Fibroblast of the aortic adventitia (primary cell): ENCODE measurements around the gene DNAH17. TPM values are rescaled to one million over a fixed set of nuclear protein-coding genes. Genes with fewer than 3 reads are reported as not detected.

Experiments used
- DNase-seq: peaks from one replicate; pipeline ENCODE4 v3.0.0-alpha.2; 2010; ENCODE audit warnings: low read depth
- H3K4me3 ChIP-seq: 2 replicates; pipeline ENCODE4 v1.5.1; 2011; ENCODE audit warnings: low read depth, mild to moderate bottlenecking, control low read depth, low read length, moderate library complexity
- total RNA-seq: library from RNA; depleted of rRNA; stranded (reverse); fragments of >200 nt; gene quantifications from 2 replicates; pipeline ENCODE4 v1.2.3, GENCODE V29; 2012; ENCODE audit warnings: low replicate concordance
- TF ChIP-seq, protein P1 (sequence below): IDR thresholded peaks from 2 replicates; pipeline ENCODE4 v1.5.1; 2011; ENCODE audit warnings: mild to moderate bottlenecking, low read length, control low read depth, inconsistent platforms; ENCODE audit not compliant: insufficient read depth

Gene DNAH17
- total RNA-seq, 1 donor = not detected

DNA sequence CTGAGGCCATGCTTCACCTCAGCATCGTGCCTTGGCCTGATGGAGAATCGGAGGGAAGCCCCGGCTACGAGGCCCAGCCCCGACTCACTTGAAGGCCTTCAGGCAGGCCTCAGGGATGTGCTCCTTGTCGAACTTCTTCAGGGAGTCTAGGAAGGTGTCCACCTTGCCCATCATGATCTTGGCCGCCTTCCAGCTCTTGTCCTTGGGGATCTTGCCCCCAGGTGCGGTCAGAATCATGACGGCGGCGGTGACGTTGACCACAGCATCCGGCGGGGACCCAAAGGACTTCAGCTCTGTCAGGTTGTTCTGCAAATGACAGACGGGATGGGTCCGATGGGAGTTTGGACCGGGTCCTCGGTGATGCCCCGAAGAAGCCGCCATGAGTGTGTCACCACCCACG is 117.5 kb downstream of the DNAH17 start:
- no peak overlapping the region for H3K4me3 ChIP-seq
- DNase-seq = no peak

DNA sequence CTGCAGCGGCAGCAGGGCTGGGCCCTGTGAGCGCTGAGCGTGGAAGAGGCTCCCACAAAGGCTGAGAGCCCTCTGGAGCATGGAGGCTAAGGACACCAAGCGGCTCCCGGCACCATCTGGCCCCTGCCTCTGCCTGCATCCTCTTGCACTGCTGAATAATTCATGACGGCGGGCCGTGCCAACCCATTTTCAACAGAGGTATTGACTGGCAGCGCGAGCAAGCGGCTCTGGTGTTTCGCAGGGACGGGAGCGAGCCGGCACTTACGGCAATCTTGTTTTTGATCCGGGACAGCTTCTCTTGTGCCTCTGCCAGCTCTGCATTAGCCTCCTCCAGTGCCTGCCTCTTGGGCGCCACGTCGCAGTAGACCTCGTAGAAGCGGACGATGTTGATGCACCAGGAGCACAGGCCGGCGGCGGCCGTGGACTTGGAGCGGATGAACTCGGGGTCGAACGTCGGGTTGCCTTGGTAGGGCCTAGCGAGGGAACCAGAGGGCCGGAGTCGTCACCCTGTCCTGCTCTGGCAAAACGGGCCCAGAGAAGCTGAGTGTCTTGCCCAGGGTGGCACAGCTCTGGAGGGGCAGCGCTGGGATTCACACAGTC is 118.4 kb downstream of the DNAH17 start:
- TF ChIP-seq, protein P1, sequence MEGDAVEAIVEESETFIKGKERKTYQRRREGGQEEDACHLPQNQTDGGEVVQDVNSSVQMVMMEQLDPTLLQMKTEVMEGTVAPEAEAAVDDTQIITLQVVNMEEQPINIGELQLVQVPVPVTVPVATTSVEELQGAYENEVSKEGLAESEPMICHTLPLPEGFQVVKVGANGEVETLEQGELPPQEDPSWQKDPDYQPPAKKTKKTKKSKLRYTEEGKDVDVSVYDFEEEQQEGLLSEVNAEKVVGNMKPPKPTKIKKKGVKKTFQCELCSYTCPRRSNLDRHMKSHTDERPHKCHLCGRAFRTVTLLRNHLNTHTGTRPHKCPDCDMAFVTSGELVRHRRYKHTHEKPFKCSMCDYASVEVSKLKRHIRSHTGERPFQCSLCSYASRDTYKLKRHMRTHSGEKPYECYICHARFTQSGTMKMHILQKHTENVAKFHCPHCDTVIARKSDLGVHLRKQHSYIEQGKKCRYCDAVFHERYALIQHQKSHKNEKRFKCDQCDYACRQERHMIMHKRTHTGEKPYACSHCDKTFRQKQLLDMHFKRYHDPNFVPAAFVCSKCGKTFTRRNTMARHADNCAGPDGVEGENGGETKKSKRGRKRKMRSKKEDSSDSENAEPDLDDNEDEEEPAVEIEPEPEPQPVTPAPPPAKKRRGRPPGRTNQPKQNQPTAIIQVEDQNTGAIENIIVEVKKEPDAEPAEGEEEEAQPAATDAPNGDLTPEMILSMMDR = no peak
- DNase-seq = no peak
- H3K4me3 ChIP-seq = no peak overlapping the region

More for the DNA sequence above, 117.5 kb downstream of the DNAH17 start:
- TF ChIP-seq, protein P1 = no peak

DNA sequence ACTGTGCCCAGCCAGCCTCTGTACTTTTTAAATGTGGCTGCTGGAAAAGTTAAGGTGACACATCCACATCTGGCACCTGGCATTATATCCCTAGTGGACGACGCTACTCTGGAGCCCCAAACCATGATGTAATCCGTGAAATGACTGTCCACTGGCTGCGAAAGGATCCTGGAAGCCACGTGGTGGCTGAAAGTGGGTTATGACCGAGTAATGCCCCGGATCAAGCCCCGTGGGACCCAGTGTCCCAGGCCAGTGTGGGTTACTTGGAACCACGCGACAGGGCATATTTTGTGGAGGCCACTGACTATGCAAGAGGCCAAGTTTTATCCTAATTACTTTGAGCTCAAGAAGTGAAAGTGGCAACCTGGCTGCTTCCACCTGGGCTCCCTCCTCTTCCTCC is 119.1 kb downstream of the DNAH17 start:
- no peak for DNase-seq
- TF ChIP-seq, protein P1 = no peak
- H3K4me3 ChIP-seq = no peak overlapping the region

DNA sequence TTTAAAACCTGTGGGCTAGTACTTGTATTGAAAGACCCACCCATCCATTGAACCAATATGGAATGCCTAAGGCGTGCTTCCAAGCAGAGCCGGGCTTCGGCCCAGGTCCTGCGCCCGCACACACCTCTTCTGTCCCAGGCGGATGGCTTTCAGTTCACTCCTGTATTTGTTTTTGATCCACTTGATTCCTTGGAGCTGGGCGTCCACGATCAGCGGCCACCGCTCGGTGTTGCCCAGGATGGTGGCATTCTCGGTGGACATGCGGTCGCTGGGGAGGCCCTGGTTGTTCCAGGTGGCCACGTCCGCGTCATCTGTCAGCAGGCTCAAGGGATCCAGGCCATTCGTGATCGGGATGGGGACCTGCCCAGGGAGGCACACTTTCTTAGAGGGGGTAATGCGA is 122.8 kb downstream of the DNAH17 start:
- TF ChIP-seq, protein P1 = no peak
- no peak for DNase-seq
- no peak overlapping the region for H3K4me3 ChIP-seq

DNA sequence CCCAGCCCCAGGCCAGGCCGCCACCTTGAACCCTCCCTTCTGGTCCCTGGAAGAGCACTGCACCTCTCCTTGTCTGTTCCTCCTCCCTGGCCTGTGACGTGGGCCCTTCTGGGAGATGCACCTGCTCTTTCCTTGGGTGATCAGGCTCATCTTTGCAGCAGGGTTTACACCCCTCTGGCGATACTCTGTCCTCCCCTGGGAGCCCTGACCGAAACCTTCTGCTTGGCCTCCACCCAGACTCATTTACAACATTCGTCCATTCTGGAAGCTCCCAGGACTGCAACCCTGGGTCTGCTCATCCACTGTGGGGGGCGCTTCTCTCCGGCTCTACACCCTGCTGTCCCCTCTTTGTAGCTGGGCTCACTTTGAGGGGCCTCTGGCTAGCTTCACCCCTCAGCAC is 125.4 kb downstream of the DNAH17 start:
- no peak overlapping the region for H3K4me3 ChIP-seq
- DNase-seq = no peak
- TF ChIP-seq, protein P1 = no peak

DNA sequence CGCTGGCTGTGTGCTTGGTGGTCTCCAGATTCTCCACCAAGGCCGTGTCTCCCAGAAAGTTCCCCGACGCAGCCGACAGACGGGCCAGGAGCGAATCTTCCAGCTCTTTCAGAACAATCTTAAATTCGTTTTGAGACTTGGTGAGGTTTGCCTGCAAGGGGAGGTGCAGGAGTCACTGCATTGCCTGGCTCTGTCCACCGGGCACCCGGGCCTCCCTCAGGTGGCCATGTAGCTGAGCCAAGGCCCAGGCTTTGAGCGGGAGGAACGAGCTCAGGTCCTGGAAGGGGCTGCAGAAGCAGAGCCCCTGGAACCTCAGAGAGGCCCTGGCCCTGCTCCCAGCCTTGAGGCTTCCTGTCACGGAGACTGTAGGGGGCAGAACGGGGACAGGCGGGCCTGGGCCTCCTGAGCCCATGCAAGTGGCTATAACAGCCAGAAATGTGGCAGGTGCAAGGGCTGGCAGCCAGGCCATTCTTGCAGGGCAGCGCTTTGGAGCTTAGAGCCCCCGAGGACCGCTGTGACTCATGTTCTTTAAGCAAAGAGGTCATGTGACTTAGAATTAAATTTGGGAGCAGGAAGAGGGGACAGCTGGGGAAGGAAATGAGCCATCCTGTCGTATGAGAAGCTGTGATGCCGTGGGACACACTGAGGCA is 126.4 kb downstream of the DNAH17 start:
- DNase-seq = no peak
- TF ChIP-seq, protein P1 = no peak
- no peak overlapping the region for H3K4me3 ChIP-seq
